Smooth muscle cell of the brain vasculature (primary cell): ENCODE measurements around the gene NEK11.
"Not testable (repeated sequence)": the region's sequence is repeated elsewhere in the genome, so short reads cannot be mapped to it uniquely, and the experiment has no call there.

Source experiments
- DNase-seq: peaks from one replicate; pipeline ENCODE4 v3.0.0-alpha.2; 2012; ENCODE audit warnings: low read depth, low spot score

Gene NEK11

GRCh38 chr3:131038326-131038725 lies 11.6 kb downstream of the NEK11 start:
- no peak for DNase-seq

- not testable (repeated sequence) for DNase-seq
Observed at GRCh38 chr3:131042271-131042985, 15.8 kb downstream of the NEK11 start.

- no peak for DNase-seq
Observed at GRCh38 chr3:131047582-131047981, 20.9 kb downstream of the NEK11 start.

GRCh38 chr3:131048030-131048429 lies 21.4 kb downstream of the NEK11 start:
- DNase-seq = no peak

- DNase-seq = no peak
Observed at GRCh38 chr3:131050001-131050400, 23.3 kb downstream of the NEK11 start.

- DNase-seq = no peak
Observed at GRCh38 chr3:131053043-131053859, 26.6 kb downstream of the NEK11 start.

- DNase-seq = no peak
Observed at GRCh38 chr3:131067983-131068382, 41.3 kb downstream of the NEK11 start.

GRCh38 chr3:131072099-131072559 lies 45.5 kb downstream of the NEK11 start:
- DNase-seq = no peak

GRCh38 chr3:131072845-131073244 lies 46.2 kb downstream of the NEK11 start:
- DNase-seq = no peak

- DNase-seq = no peak
Observed at GRCh38 chr3:131075632-131076328, 49.1 kb downstream of the NEK11 start.

- DNase-seq = no peak
Observed at GRCh38 chr3:131077904-131078303, 51.2 kb downstream of the NEK11 start.

GRCh38 chr3:131079086-131079485 lies 52.4 kb downstream of the NEK11 start:
- DNase-seq = no peak

GRCh38 chr3:131081224-131081623 lies 54.5 kb downstream of the NEK11 start:
- DNase-seq = no peak

- DNase-seq = no peak
Observed at GRCh38 chr3:131082246-131082645, 55.6 kb downstream of the NEK11 start.

GRCh38 chr3:131082871-131083863 lies 56.5 kb downstream of the NEK11 start:
- DNase-seq = peak; percentile 52

- no peak for DNase-seq
Observed at GRCh38 chr3:131091768-131092167, 65.1 kb downstream of the NEK11 start.

- DNase-seq = no peak
Observed at GRCh38 chr3:131107637-131108433, 81.2 kb downstream of the NEK11 start.

- DNase-seq = no peak
Observed at GRCh38 chr3:131109156-131109555, 82.5 kb downstream of the NEK11 start.

GRCh38 chr3:131110087-131110486 lies 83.4 kb downstream of the NEK11 start:
- no peak for DNase-seq

- DNase-seq = no peak
Observed at GRCh38 chr3:131114256-131114655, 87.6 kb downstream of the NEK11 start.
